Stimulated activated CD8-positive, alpha-beta memory T cell treated with anti-CD3 and anti-CD28 coated beads, Interleukin-4, amount 100 ng/mL, for 1 hour (primary cell): ENCODE measurements around the gene SLC1A7.

Experiments
- DNase-seq, 2 donors: peaks; one replicate each; pipeline ENCODE4 v3.0.0-alpha.2; 2020; ENCODE audit warnings: low read depth in 2 of 2, low spot score in 1 of 2

Gene SLC1A7

DNA sequence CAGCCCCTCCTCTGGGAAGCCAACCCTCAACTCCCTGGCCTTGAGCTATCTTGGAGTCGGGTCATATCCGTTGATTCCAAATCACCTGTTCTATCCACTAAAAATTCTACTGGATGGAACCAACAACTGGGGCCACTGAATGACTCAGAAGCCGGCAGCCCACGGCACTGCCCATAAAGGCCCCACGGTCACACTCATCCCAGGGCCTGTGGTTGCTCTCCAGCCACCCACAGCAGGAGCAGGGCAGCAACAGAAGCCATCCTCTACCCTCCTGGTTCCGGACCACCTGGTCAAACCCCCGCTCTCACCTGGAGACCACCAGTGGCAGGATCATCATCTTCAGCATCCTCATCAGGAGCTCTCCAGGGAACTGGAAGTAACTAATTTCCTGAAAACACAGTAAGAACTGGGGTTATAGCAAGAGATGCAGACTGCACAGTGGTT, 8.4 kb downstream of the SLC1A7 start:
- no peak for DNase-seq

DNA sequence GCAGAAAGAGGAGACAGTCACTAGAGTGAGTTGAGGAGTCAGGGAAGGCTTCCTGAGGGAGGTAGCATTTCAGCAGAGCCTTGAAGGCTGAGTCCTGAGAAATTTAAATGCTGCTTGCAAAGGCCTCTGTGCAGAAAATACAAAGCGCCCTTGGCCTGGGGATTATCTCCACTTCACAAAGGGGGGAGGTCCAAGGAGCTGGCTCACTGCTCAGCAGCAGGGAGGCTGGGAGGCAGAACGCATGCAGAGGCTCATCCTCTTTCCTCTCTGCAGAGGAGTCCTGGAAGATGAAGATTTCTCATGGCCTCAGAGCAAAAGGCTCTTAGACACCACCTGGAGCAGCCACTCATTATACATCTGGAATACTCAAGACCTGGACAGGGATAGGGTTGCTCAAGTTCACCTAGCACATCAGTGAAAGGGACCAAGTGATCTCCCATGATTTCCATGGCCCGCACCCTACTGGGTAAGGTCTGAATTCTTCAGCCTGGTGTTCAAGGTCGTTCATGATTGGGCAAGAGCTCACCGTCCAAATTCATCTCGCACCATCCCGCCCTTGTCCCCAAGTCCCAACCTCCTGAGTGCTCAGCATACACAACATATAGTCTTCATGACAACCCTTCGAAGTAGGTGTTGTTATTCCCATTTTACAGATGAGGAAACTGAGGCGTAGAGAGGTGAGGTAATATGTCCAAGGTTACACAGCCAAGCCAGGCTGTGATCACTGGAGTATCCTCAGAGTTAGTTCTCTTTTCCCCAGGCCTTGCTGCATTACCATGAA, 9.0 kb downstream of the SLC1A7 start:
- DNase-seq, result no peak

DNA sequence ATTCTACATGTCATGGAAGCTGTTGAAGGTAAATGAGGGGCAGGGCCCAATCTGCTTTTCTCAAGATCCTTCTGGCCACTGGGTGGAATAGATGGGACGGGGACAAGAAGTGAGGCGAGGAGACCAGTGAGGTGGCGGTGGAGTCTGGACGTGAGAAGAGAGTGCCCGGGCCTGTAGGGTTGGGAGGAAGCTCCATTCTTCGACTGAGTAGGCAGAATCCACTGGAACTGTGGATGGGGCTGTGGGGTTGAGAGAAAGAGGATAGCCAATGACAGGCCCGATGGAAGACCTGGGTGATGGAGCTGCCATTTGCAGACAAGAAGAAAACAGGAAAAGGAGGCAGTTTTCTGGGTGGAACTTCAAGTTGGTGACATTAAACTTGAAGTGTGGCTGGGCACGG, 10.3 kb downstream of the SLC1A7 start:
- no peak for DNase-seq

DNA sequence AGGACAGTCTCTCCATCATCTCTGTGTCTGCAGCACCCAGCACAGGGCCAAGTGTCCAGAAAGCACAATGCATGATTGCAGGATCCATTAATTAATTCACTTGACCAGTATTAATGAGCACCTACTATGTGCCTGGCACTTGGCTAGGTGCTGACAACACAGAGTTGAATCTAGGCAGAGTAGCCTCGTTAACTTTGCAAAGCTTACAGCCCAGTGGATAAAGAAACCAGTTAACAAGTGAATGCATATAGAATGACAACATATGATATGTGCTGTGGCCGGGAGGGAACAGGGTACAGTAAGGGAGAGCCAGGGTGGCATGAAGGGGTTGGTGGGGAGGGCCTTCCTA, 10.9 kb downstream of the SLC1A7 start:
- no peak for DNase-seq

DNA sequence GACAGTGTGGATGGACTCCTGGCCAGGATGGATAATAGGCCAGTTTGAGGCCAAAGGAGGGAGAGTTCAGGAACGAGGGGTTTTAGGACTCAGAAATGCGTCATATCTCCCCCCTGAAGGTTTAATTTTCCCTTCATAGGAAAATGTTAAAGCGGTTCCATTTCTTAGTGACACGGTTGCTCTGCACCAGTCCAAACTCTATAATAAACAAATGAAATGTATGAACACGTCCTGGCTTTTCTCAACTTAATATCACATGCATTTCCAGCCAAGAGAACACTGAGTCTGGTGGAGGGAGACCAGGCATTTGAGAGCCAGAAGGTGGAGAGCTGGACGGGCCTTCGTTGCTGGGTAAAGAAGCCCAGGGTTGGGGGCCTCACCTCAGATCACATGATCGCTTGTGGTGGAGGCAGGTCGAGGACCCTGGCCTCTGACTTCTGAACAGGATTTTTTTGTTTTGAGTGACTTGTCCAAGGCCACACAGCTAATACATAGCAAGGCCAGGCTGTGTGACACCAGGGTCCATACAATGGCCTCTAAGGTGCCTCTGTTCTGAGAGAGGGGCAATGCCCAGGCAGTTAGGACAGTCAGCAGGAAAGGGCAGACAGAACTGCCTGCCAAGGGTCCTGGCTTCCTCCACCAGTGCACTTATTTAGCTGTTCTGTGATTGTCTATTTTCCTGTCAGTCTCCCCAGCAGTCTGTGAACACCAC, 11.4 kb downstream of the SLC1A7 start:
- DNase-seq, result no peak

DNA sequence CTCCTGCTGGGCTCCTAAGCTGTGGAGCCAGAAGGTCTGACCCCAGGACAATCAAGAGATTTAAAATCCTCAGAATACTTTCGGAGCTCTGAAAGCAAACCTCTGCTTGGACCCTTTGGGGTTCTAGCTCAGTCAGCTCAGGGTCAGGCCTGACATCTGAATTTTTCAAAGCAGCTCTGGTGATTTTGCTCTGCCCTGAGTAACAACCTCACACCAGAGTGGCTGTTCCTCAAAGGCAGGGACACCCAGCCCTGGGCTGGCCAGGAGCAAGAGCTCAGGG, 11.9 kb downstream of the SLC1A7 start:
- DNase-seq, result no peak

DNA sequence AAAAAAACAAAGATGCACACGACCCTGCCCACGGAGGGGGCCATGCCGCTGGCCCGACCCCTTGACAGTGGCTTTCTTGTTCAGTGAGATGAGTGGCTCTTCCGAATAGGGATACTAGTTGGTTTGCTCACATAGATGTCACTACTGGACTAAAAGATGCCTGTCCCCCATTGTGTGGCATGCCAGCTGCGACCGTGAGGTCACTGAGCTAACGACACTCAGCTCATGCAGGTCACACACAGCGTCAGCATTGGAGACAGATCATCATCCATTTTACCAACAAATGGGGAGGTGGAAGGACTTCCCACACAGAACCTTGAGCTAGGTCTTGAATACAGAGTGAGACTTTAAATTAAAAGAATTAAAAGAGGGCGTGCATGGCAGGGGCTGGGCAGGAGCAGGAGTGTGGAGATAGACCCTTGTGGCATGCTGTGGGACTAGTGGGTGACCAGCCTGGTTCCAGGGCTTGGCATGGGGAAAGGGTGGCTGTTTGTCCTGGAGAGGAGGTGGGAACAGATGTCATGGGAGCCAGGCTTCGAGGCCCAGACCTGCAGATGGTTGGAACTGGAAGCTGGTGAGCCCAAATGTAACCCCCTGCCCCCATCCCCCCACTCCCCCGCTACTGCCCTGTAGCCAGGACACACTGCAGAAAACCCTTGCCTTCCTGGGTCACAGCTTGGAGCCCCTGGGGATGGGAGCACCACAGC, 12.4 kb downstream of the SLC1A7 start:
- no peak for DNase-seq

DNA sequence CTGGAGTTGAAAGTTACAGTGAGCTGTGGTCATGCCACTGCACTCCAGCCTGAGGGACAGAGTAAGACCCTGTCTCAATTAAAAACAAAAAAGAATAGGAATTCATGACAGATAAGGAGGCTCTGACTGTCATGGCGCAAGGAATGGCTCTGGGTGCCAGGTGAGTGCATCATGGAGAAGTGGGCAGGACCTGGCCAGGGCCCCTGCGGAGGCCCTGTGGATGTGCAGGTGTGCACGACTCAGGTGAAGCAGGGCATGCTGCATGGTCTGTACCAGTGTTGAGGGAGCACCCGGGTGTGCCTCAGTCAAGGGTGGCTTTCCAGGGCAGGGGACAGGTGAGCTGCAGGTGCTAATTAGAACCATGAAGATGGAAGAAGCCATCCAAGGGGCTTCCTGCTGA, 14.0 kb downstream of the SLC1A7 start:
- no peak for DNase-seq

DNA sequence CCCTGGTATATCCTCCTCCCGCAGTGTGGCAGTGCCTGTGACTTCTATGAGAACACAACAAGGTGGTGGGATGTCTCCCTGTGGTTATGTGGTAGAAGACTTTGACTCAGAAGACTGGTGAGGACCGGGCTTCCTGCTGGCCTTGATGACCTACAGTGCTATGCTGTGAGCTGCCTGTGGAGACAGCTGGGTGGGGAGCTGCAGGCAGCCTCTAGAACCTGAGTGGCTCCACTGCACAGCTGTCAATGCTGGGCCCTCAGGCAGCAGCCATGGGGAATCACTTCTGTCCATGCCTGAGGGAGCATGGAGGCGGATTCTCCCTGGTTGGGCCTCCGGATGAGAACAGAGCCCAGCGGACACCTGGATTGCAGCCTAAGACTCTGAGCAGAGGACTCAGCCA, 14.9 kb downstream of the SLC1A7 start:
- no peak for DNase-seq

DNA sequence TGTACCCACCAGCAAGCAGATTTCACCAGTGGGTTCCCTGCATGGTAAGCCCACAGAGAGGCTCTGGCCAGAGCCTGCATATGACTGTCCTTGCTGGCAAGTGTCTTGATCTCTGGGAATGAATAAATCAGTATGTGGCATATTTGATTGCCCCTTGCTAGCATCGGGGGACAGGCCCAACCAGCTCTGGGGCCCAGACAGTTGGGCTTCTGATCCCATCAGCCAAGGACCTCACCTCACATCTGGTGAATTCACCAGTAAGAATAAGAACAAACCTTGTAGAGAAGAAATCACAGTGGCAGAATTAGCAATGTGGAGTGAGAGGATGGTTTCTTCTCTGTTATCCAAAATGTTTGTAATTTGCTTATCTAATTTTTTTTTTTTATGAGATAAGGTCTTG, 15.9 kb downstream of the SLC1A7 start:
- DNase-seq, result no peak

DNA sequence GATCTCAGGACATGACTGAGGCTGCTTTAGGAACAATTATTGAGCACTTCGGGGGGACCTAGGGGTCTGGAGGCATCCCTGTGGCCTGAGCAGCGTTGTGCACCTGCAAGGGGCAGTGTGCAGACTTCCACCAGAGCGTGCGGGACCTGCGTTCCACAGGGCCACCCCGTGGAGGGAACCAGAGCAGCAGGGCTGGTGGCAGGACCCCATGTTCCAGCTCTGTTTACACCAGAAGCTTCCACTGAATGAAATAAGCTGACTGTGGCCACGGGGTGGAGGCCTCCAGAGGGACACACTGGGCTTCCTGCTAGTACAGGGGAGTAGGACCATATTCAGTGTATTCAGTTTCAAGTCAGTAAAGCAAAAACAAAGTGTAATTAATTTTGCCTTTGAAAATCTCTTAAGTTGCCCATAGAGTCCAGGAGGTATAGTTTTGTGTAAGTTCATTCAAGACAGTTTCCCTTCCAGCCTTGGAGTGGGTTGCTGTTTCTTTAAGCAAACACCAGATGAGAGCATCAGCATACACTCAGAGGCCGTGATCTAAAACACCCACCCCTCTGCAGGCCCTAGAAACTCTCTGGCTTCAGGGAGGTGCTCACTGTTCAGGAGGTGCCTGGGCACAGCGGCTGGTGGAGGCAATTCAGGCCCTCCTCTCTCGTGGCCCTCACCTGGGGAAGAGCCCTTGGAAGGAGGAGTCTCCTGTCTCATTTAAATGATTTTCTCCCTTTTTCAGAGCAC, 16.6 kb downstream of the SLC1A7 start:
- DNase-seq, result no peak

DNA sequence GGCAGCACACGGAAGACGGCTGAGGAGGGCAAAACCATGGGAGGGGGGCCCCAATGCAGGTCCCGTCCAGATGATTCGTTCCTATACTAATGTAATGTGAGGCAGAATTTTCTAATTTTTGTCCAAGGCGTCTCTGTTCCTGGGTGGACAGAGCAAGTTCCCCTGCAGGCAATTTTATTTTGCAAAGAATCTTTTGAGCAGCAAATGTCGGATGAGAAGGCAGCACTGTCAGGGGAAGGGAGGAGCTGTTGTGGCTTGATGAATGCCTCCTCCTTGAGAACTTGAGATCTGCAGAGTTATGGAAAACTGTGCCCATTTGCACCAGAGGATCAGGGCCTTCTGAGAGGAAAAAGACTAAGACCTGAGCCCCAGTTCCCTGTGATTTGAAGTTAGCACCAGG, 17.3 kb downstream of the SLC1A7 start:
- no peak for DNase-seq

DNA sequence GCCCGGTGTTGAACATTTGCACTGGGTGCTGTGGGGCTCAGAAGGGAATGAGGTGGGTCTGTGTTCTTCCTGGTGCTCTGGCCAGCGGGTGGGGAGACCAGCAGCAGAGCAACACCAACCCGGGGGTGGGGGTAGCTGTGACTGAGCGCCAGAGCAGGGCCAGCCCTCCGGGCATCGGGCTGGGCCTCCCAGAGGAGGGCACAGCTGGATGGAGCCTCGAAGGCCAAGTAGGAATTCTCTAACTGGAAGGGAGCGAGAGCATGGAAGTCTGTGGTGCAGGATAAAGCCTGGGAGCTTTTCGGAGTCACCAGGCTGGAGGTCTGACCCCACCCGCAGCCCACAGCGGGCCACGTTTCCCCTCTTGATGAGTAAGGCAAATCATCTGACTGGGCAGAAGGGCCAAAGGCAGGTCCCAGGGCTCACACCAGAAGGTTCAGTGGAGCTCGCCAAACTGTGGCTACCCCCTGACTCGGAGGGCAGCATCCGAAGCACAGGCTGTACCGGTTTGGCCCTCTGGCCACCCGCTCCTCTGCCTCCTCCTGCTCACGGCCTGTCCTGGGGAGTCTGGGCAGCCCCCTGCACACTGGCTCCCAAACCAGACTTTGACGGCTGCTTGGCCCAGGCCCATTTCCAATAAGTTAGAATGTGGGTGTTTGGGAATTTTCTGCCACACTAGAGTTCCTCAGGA, 18.8 kb downstream of the SLC1A7 start:
- DNase-seq, result no peak

DNA sequence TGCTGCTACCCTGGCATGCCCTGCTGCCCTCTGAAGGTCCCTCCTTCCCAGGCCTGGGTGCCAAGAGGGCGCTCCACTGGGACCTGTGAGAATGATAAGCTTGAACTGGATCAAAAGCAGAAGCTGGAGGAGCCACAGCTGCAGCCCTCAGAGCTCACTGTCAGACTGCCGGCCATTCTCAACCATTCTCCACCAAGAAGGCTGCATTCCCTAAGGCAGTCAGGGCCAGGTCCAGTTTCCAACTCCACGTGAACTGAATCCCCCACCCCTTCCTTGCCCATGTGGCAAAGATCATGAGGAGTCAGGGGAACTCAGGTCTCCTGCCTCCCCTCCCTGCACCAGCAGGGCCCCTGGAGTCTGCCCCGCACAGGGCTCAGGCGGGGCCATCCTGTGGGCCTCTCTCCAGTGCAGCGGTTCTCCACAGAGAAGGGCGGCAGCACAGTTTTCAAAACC, 19.5 kb downstream of the SLC1A7 start:
- DNase-seq, result no peak

DNA sequence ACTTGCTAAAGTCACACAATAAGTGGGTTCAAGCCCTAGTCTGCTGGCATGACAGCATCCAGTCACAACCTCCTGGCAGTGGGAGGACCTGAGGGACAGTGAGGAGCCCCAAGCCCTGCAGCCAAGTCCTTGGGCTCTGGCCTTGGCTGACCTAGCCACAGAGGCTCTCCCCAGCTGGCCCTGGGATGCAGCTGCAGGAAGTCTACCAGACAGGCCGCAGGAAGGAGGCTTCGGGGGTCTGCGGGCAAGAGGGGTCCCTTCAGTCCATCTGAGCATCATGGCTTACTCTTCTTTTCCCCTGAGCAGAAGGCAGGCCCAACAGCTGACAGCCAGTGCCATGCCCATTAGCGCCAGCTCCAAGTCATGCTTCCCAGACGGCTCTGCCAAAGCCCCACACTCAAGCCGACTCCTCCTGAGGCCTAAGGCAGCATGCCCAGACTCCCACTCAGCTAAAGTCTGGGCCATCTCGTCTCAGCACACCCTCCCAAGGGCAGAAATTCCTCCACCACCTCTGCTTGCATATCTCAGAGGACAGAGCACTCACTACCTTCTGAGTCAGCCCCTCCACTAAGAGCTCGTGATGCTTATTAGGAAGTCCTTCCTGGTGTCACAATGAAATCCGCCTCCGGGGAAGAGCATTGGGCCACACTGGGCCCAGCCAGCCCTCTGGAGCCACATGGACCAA, 20.1 kb downstream of the SLC1A7 start:
- DNase-seq, result no peak

DNA sequence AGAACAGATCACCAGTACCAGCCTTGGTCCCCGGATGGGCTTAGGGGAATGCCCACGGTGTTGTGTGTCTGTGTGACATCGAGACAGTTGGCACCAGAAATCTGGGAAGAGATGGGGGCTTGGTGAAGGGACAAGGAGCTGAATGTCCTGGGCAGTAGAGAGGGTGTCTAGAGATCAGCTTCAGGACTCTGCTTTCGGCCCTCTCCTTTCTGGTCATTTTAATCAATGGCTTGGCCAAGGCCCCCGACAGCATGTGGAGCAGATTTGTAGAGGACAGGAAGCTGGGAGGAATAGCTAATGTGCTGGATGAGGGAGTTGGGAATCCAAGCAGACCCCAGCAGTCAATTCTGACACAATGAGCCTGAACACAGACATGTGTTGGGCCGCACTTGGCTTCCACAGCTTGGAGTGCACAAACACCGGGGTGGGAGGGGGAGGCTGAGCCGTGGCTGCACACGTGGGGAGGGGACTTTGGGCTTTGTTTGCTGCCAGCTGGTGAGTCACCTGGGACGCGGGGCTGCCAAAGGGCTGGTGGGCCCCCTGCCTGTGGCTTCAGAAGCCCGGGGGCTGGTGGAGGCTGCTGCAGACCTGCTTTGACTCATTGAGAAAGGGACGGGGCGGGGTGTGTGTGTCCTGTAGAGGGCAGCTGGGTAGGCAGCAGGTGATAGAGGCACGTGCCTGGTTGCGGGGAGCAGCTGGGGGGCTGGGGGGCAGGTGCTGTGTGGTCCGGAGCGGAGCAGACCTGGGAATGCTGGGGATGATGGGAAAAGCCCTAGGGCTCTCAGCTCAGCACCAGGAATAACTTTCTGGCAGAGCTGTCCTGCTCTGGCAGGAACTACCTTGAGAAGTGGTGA, 20.9 kb downstream of the SLC1A7 start:
- DNase-seq, result no peak

DNA sequence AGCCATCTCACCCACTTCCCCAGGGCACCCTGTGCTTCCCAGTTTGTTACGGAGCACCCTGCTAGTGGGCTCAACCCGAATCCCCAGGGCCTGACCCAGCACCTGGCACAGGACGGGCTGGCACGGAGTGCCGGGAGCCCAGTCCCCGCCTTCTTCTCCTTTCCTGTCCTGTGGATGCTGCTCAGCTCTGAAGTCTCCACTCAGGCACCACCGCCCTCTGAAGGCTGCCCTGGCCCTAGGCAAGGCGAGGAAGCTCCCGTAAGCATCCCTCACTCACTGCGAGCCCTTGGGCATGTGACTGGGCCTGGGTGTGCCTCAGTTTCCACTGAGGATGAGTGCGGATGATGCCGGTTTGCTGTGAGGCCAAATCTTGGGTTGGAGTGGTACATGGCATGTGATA, 21.8 kb downstream of the SLC1A7 start:
- no peak for DNase-seq

DNA sequence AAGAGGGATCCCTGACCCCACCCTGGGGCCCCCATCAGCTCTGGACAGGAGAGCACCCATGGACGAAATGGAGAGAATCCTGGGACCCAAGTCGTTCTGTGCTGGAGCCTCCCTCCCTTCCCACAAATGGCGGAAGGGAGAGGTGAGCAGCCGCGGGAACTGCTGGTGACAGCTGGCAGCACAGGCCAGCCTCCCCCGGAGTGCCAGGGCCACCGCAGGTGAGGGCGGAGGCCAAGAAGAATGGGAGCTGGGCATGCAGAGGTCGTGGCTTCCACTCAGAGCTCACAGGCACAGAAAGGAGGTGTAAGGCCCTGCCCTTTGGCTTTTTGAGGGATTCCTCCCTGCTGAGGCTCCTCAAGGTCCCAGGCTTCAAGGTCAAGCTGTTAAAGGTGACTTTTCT, 24.6 kb downstream of the SLC1A7 start:
- no peak for DNase-seq

DNA sequence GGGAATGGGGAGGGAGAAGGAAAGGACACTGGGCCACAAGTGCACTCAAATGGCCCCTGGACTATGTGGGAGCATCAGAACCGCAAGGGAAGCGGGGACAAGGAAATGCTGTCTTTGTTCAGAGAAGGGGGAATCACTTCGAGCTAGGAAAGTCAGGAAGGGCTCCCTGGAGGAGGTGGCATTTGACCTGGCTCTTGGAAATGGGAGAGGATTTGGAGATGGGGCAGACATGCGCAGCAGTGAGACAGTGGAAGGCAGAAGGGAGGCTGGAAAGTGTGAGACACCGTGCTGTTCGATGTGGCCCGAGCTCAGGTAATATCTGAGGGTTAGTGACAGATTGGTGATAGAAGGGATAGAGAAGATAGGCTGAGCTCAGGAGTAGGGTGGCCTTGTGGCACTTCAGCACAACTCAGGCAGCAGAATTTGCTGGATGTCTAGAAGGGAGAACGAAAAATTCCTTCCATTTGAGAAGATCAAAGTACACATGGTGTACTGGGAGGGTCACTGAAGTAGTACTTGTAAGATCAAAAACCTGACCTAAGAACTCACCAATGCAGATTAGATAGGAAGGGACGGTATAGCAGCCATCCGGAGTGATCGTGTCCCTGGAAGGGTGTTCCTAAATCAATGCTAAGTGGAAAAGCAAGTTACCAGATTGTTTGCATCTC, 25.4 kb downstream of the SLC1A7 start:
- no peak for DNase-seq
